Right atrium auricular region (tissue), 2 donors: ENCODE data around the gene RAPGEF1. TPM values are rescaled to one million over a fixed set of nuclear protein-coding genes. Genes with fewer than 3 reads are reported as not detected.
A peak's percentile ranks its signal among the peaks of the same experiment; 100 is the strongest.

Experiments
- DNase-seq: peaks from one replicate; pipeline ENCODE4 v3.0.0-alpha.2; 2019; ENCODE audit warnings: low spot score
- H3K27ac ChIP-seq, 2 donors: fragments of 200-600 bp; sonication (generic); 1 replicate in 1 of 2; 2 replicates in 1 of 2; pipeline ENCODE4 v1.5.1; 2016 to 2019
- H3K27me3 ChIP-seq, 2 donors: fragments of 200-600 bp; sonication (generic); one replicate each; pipeline versions ENCODE4 v1.5.1 to v1.6.0; 2017 to 2019
- H3K36me3 ChIP-seq: fragments of 200-600 bp; sonication (generic); one replicate; pipeline ENCODE4 v1.5.1; 2016
- H3K4me1 ChIP-seq, 2 donors: fragments of 200-600 bp; sonication (generic); one replicate each; pipeline versions ENCODE4 v1.5.1 to v1.6.0; 2017 to 2019
- H3K4me3 ChIP-seq, 2 donors: fragments of 200-600 bp; sonication (generic); 1 replicate in 1 of 2; 2 replicates in 1 of 2; pipeline ENCODE4 v1.5.1; 2017 to 2019; ENCODE audit warnings: mild to moderate bottlenecking in 1 of 2, moderate library complexity in 1 of 2
- H3K9me3 ChIP-seq, 2 donors: fragments of 200-600 bp; sonication (generic); one replicate each; pipeline ENCODE4 v1.5.1; 2019
- CTCF ChIP-seq, 2 donors: fragments of 200-600 bp; sonication (generic); IDR thresholded peaks; one replicate each; pipeline ENCODE4 v1.5.1; 2019; ENCODE audit warnings: antibody characterized with exemption in 2 of 2
- total RNA-seq, 2 donors: library from RNA; depleted of rRNA; stranded (reverse); fragments of >200 nt; gene quantifications; one replicate each; pipeline ENCODE4 v1.1.0, GENCODE V29; 2016

RAPGEF1 gene
- total RNA-seq, 2 donors from 2014 or later = 59.5 to 65.1 TPM

GRCh38 chr9:131679261-131680020 is 60.4 kb downstream of the RAPGEF1 start:
- TF ChIP-seq CTCF (IDR thresholded peaks at IDR 0.05) = no peak
- no peak overlapping the region for H3K4me3 ChIP-seq
- peak overlapping the region; percentile 90 to 93 for H3K27ac ChIP-seq
- H3K4me1 ChIP-seq = peaks cover 0 to 89% of the 10 kb centered on the region in 2 donors
- H3K9me3 ChIP-seq = no peaks in the 10 kb centered on the region
- H3K27me3 ChIP-seq = no peaks in the 10 kb centered on the region
- no peaks in the 10 kb centered on the region for H3K36me3 ChIP-seq
- DNase-seq = peak; percentile 53

GRCh38 chr9:131678499-131679111 is 61.3 kb downstream of the RAPGEF1 start:
- peak overlapping the region; percentile 90 to 93 for H3K27ac ChIP-seq
- H3K4me3 ChIP-seq = no peak overlapping the region
- no peak for TF ChIP-seq CTCF (IDR thresholded peaks at IDR 0.05)
- peak; percentile 89 for DNase-seq
- no peaks in the 10 kb centered on the region for H3K9me3 ChIP-seq
- H3K36me3 ChIP-seq = no peaks in the 10 kb centered on the region
- H3K4me1 ChIP-seq = peaks cover 0 to 97% of the 10 kb centered on the region in 2 donors
- no peaks in the 10 kb centered on the region for H3K27me3 ChIP-seq

- Histone ChIP-seq H3K36me3 (no peaks in the 10 kb centered on the region), H3K4me3 (no peak overlapping the region), H3K9me3 (no peaks in the 10 kb centered on the region), H3K27ac (peak overlapping the region; percentile 90 to 93), H3K4me1 (peaks cover 0 to 91% of the 10 kb centered on the region in 2 donors), H3K27me3 (no peaks in the 10 kb centered on the region)
- DNase-seq = peak; percentile 55
- no peak for TF ChIP-seq CTCF (IDR thresholded peaks at IDR 0.05)
These were observed 62.3 kb downstream of the RAPGEF1 start for GRCh38 chr9:131677444-131678180.

GRCh38 chr9:131677049-131677443 is 62.8 kb downstream of the RAPGEF1 start:
- peak; percentile 32 for DNase-seq
- peak overlapping the region; percentile 90 to 93 for H3K27ac ChIP-seq
- H3K27me3 ChIP-seq = no peaks in the 10 kb centered on the region
- H3K4me1 ChIP-seq = peaks cover 0 to 91% of the 10 kb centered on the region in 2 donors
- no peaks in the 10 kb centered on the region for H3K9me3 ChIP-seq
- no peaks in the 10 kb centered on the region for H3K36me3 ChIP-seq
- no peak overlapping the region for H3K4me3 ChIP-seq
- no peak for TF ChIP-seq CTCF (IDR thresholded peaks at IDR 0.05)

GRCh38 chr9:131676431-131676972 is 63.4 kb downstream of the RAPGEF1 start:
- peak; percentile 60 for DNase-seq
- TF ChIP-seq CTCF (IDR thresholded peaks at IDR 0.05) = no peak
- no peaks in the 10 kb centered on the region for H3K36me3 ChIP-seq
- peak overlapping the region; percentile 90 to 93 for H3K27ac ChIP-seq
- H3K9me3 ChIP-seq = no peaks in the 10 kb centered on the region
- peaks cover 0 to 91% of the 10 kb centered on the region in 2 donors for H3K4me1 ChIP-seq
- no peak overlapping the region for H3K4me3 ChIP-seq
- H3K27me3 ChIP-seq = no peaks in the 10 kb centered on the region
